SK-N-SH treated with all-trans-retinoic acid at 6 μM for 48 hours (cell line): ENCODE results near the gene CYBC1.

Source experiments
- ATAC-seq: fragments of 200-7000 bp; cut with Tn5 transposase; 3 replicates; pipeline ENCODE4 v1.9.1; 2020; ENCODE audit warnings: mild to moderate bottlenecking, moderate library complexity
- BACH2 ChIP-seq: fragments of 250-450 bp; sonication (Bioruptor Pico); IDR thresholded peaks from 2 replicates; pipeline ENCODE4 v1.9.0; 2021; ENCODE audit warnings: mild to moderate bottlenecking, borderline replicate concordance
- CREB5 ChIP-seq: fragments of 250-450 bp; sonication (Bioruptor Pico); IDR thresholded peaks from 2 replicates; pipeline ENCODE4 v1.5.1; 2020; ENCODE audit warnings: low read depth, mild to moderate bottlenecking, moderate library complexity
- CSDC2 ChIP-seq: fragments of 250-450 bp; sonication (Bioruptor Pico); IDR thresholded peaks from 2 replicates; pipeline ENCODE4 v1.5.0; 2020; ENCODE audit warnings: mild to moderate bottlenecking, moderate library complexity
- ESRRG ChIP-seq: fragments of 250-450 bp; sonication (Bioruptor Pico); IDR thresholded peaks from 2 replicates; pipeline ENCODE4 v1.6.1; 2021; ENCODE audit warnings: mild to moderate bottlenecking
- ISL1 ChIP-seq: fragments of 250-450 bp; sonication (Bioruptor Pico); IDR thresholded peaks from 2 replicates; pipeline ENCODE4 v2.1.2; 2022; ENCODE audit warnings: mild to moderate bottlenecking, moderate library complexity
- OSR1 ChIP-seq: fragments of 250-450 bp; sonication (Bioruptor Pico); IDR thresholded peaks from 2 replicates; pipeline ENCODE4 v1.8.0; 2022; ENCODE audit warnings: moderate library complexity, mild to moderate bottlenecking, inconsistent platforms
- PATZ1 ChIP-seq: fragments of 250-450 bp; sonication (Bioruptor Pico); IDR thresholded peaks from 2 replicates; pipeline ENCODE4 v1.8.0; 2020; ENCODE audit warnings: mild to moderate bottlenecking, moderate library complexity, borderline replicate concordance
- POU6F1 ChIP-seq: fragments of 250-450 bp; sonication (Bioruptor Pico); IDR thresholded peaks from 2 replicates; pipeline ENCODE4 v1.8.0; 2021; ENCODE audit warnings: low read depth, mild to moderate bottlenecking, moderate library complexity, borderline replicate concordance
- PPARA ChIP-seq: fragments of 250-450 bp; sonication (Bioruptor Pico); IDR thresholded peaks from 2 replicates; pipeline ENCODE4 v1.5.0; 2020; ENCODE audit warnings: mild to moderate bottlenecking, borderline replicate concordance
- RARB ChIP-seq: fragments of 250-450 bp; sonication (Bioruptor Pico); IDR thresholded peaks from 2 replicates; pipeline ENCODE4 v1.8.0; 2021; ENCODE audit warnings: mild to moderate bottlenecking, moderate library complexity
- TCF4 ChIP-seq: fragments of 250-450 bp; sonication (Bioruptor Pico); IDR thresholded peaks from 2 replicates; pipeline ENCODE4 v1.8.0; 2021; ENCODE audit warnings: mild to moderate bottlenecking, moderate library complexity, borderline replicate concordance
- TOX ChIP-seq: fragments of 250-450 bp; sonication (Bioruptor Pico); IDR thresholded peaks from 2 replicates; pipeline ENCODE4 v1.8.0; 2021; ENCODE audit warnings: mild to moderate bottlenecking, moderate library complexity, borderline replicate concordance
- TSHZ2 ChIP-seq: fragments of 250-450 bp; sonication (Bioruptor Pico); IDR thresholded peaks from 2 replicates; pipeline ENCODE4 v1.5.0; 2020; ENCODE audit warnings: mild to moderate bottlenecking, moderate library complexity
- ZC3H10 ChIP-seq: fragments of 250-450 bp; sonication (Bioruptor Pico); IDR thresholded peaks from 2 replicates; pipeline ENCODE4 v1.5.1; 2021; ENCODE audit warnings: mild to moderate bottlenecking, moderate library complexity
- ZFP3 ChIP-seq: fragments of 250-450 bp; sonication (Bioruptor Pico); IDR thresholded peaks from 2 replicates; pipeline ENCODE4 v1.5.0; 2020; ENCODE audit warnings: mild to moderate bottlenecking, moderate library complexity
- ZFP30 ChIP-seq: fragments of 450-650 bp; formaldehyde crosslinking; IDR thresholded peaks from 2 replicates; pipeline ENCODE4 v1.5.0; 2022; ENCODE audit warnings: mild to moderate bottlenecking, moderate library complexity
- ZNF565 ChIP-seq: fragments of 450-650 bp; formaldehyde crosslinking; conservative IDR thresholded peaks from 2 replicates; pipeline ENCODE4 v1.5.0; 2020; ENCODE audit warnings: low read depth, mild to moderate bottlenecking, moderate library complexity
- ZNF70 ChIP-seq: fragments of 450-650 bp; formaldehyde crosslinking; IDR thresholded peaks from 2 replicates; pipeline ENCODE4 v1.5.0; 2020; ENCODE audit warnings: mild to moderate bottlenecking, moderate library complexity
- ZNF8 ChIP-seq: fragments of 450-650 bp; formaldehyde crosslinking; IDR thresholded peaks from 2 replicates; pipeline ENCODE4 v1.5.0; 2020; ENCODE audit warnings: mild to moderate bottlenecking, moderate library complexity

The CYBC1 gene

GRCh38 chr17:82465023-82465603 lies 14.6 kb upstream of the CYBC1 start:
- no peak for TF ChIP-seq TSHZ2 (CRISPR knock-in tag)
- TF ChIP-seq, all 23 proteins: peak for 0
- ATAC-seq: no peak

GRCh38 chr17:82464567-82464929 lies 14.0 kb upstream of the CYBC1 start:
- TF ChIP-seq PPARA (CRISPR knock-in tag): no peak
- TF ChIP-seq ZFP30 (CRISPR knock-in tag): no peak
- TF ChIP-seq ZNF565 (CRISPR knock-in tag): no peak
- TF ChIP-seq ZFP3: no peak
- no peak for TF ChIP-seq TSHZ2 (CRISPR knock-in tag)
- no peak for TF ChIP-seq ISL1 (CRISPR knock-in tag)
- no peak for TF ChIP-seq BACH2 (CRISPR knock-in tag)
- TF ChIP-seq RARB (CRISPR knock-in tag): no peak
- TF ChIP-seq ZNF70 (CRISPR knock-in tag): no peak
- TF ChIP-seq OSR1 (CRISPR knock-in tag): no peak
- no peak for TF ChIP-seq TCF4 (CRISPR knock-in tag)
- TF ChIP-seq CSDC2: no peak
- TF ChIP-seq ZNF8 (CRISPR knock-in tag): no peak
- TF ChIP-seq ESRRG: no peak
- no peak for TF ChIP-seq ZC3H10 (CRISPR knock-in tag)
- TF ChIP-seq PATZ1: no peak
- TF ChIP-seq CREB5 (CRISPR knock-in tag): no peak
- TF ChIP-seq TOX (CRISPR knock-in tag): no peak
- no peak for TF ChIP-seq POU6F1
- no peak for ATAC-seq

- TF ChIP-seq ZNF8 (CRISPR knock-in tag): no peak
- TF ChIP-seq OSR1 (CRISPR knock-in tag): no peak
- ATAC-seq: no peak
Observed at GRCh38 chr17:82463925-82464566, 13.5 kb upstream of the CYBC1 start.
